ENCODE measurements around the gene GALNT8. TPM values are rescaled to one million over a fixed set of nuclear protein-coding genes. Genes with fewer than 3 reads are reported as not detected.
A peak's percentile ranks its signal among the peaks of the same experiment; 100 is the strongest.
"Not testable (repeated sequence)": the region's sequence is repeated elsewhere in the genome, so short reads cannot be mapped to it uniquely, and the experiment has no call there.

GALNT8 gene
- total and polyA plus RNA-seq, 4 experiments from 2014 or later = 0.99 to 3.4 (median 1.6) TPM

DNA sequence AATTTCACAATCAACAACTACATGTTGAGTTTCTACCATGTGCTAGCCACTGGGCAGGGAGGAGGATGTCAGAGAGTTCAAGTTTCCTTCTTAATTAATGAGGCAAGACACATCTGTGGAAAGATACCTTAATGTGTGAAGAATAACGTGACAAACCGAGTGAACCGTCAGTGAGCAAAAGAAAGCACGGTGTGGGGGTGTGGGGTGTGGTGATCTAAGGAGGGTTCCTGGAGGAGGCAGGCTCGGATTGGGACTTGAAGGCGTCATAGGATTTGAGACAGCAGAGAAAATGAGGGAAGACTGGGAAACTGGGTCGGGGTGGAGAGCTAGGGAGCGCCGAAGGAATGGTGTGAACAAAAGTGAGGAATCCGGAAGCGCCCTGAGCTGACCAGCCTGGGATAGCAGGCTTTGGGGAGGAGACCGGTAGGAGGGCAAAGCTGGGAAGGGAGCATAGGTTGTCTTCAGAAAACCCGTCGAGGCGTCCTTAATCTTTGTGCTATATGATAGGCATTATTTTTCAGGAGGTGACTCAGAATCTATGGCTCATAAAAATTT is 22.3 kb downstream of the GALNT8 start:
- no peaks in the 10 kb centered on the region for H3K27me3 ChIP-seq (ENCODE audit: insufficient read depth, low read length)
- Mint-ChIP-seq H3K9me3 (peaks cover 0 to 2% (median 0%) of the 10 kb centered on the region in 8 donors), H3K27me3 (peaks cover 5 to 9% of the 10 kb centered on the region in 2 donors), H3K4me1 (no peaks in the 10 kb centered on the region), H3K4me3 (no peak overlapping the region), H3K27ac (no peak overlapping the region), H3K36me3 (no peaks in the 10 kb centered on the region)
- H3K4me1 ChIP-seq (ENCODE audit: insufficient read depth, low read length) = no peaks in the 10 kb centered on the region
- DNase-seq = no peak
- H3K9me3 ChIP-seq (ENCODE audit: control insufficient read depth in 1 of 2, low read length in 2 of 2) = no peaks in the 10 kb centered on the region
- no peaks in the 10 kb centered on the region for H3K36me3 ChIP-seq (ENCODE audit: insufficient read depth, low read length)
- ChIA-PET CTCF (ENCODE audit: partially characterized antibody) (no interaction called here), POLR2A (ENCODE audit: partially characterized antibody) (no interaction called here)
- H3K4me3 ChIP-seq (ENCODE audit: low read length in 2 of 2) = no peak overlapping the region
- intact Hi-C loops (cut with micrococcal nuclease) = no loop called here
- no peak overlapping the region for H3K27ac ChIP-seq (ENCODE audit: low read depth, low read length)

DNA sequence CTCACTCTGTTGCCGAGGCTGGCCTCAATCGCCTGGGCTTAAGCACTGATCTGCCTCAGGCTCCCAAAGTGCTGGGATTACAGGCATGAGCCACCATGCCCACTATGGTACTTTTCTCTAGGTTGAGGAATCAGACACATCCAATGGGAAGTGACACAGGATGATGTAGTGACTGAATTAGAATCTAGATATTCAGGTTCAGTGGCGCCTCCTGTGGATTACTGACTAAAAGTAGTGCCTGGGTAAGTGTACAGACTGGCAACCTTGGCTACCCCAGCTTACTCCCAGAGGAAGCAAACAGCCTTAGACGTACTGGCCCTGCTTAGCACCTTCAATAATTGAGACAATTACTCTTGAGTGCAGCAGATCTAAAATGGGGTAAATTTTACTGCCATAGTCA is 22.8 kb downstream of the GALNT8 start:
- H3K4me1 ChIP-seq (ENCODE audit: insufficient read depth, low read length) = no peaks in the 10 kb centered on the region
- POLR2A ChIA-PET (ENCODE audit: partially characterized antibody) = no interaction called here
- Mint-ChIP-seq H3K9me3 (peaks cover 0 to 2% (median 0%) of the 10 kb centered on the region in 8 donors), H3K4me1 (no peaks in the 10 kb centered on the region), H3K36me3 (no peaks in the 10 kb centered on the region), H3K27ac (no peak overlapping the region), H3K4me3 (no peak overlapping the region), H3K27me3 (peaks cover 8 to 9% of the 10 kb centered on the region in 2 donors)
- H3K9me3 ChIP-seq (ENCODE audit: control insufficient read depth in 1 of 2, low read length in 2 of 2) = no peaks in the 10 kb centered on the region
- no peak overlapping the region for H3K4me3 ChIP-seq (ENCODE audit: low read length in 2 of 2)
- no peaks in the 10 kb centered on the region for H3K27me3 ChIP-seq (ENCODE audit: insufficient read depth, low read length)
- no peaks in the 10 kb centered on the region for H3K36me3 ChIP-seq (ENCODE audit: insufficient read depth, low read length)
- intact Hi-C loops (cut with micrococcal nuclease) = no loop called here
- no peak for DNase-seq
- H3K27ac ChIP-seq (ENCODE audit: low read depth, low read length) = no peak overlapping the region
- CTCF ChIA-PET (ENCODE audit: partially characterized antibody) = no interaction called here

DNA sequence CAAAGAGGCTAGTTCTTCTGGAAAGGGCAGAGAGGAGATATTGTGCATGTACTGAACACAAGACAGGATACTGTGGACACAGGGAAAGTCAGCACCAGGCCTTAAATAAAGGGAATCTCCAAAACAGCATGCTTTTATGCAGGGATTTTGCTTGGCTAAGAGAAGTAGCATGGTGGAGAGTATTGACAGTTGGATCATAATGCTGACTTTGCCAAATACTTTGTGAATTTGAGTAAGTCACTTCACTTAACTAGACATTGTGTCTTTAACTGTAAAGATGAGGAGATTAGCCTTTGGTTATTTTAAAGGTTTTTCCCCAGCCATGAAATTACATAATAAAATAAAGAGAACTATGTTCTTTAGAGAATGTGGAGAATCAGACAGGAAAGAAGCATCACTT is 24.5 kb downstream of the GALNT8 start:
- ChIA-PET CTCF (ENCODE audit: partially characterized antibody) (no interaction called here), POLR2A (ENCODE audit: partially characterized antibody) (no interaction called here)
- Histone ChIP-seq H3K4me1 (ENCODE audit: insufficient read depth, low read length) (no peaks in the 10 kb centered on the region), H3K27ac (ENCODE audit: low read depth, low read length) (no peak overlapping the region), H3K27me3 (ENCODE audit: insufficient read depth, low read length) (no peaks in the 10 kb centered on the region), H3K36me3 (ENCODE audit: insufficient read depth, low read length) (no peaks in the 10 kb centered on the region), H3K9me3 (ENCODE audit: control insufficient read depth in 1 of 2, low read length in 2 of 2) (no peaks in the 10 kb centered on the region), H3K4me3 (ENCODE audit: low read length in 2 of 2) (no peak overlapping the region)
- Mint-ChIP-seq H3K4me1 (no peaks in the 10 kb centered on the region), H3K27ac (no peak overlapping the region), H3K36me3 (no peaks in the 10 kb centered on the region), H3K9me3 (peaks cover 0 to 2% (median 0%) of the 10 kb centered on the region in 8 donors), H3K4me3 (no peak overlapping the region), H3K27me3 (peaks cover 7 to 8% of the 10 kb centered on the region in 2 donors)
- no peak for DNase-seq
- intact Hi-C loops (cut with micrococcal nuclease) = no loop called here

DNA sequence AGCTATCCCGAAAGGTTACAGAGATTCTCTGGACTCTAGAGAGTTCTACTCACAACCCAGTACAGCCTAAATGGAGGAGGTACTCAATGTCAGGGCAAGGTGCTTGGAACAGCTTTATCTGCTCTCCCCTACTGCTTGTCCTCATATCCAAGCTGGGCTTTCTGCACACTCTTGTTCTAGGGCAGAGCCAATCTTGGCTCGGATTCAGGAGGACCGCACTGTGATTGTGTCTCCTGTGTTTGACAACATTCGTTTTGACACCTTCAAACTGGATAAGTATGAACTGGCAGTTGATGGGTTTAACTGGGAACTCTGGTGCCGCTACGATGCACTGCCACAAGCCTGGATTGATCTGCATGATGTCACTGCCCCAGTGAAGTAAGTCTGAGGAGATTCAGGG is 25.0 kb downstream of the GALNT8 start:
- no peaks in the 10 kb centered on the region for H3K4me1 Mint-ChIP-seq
- Histone ChIP-seq H3K36me3 (ENCODE audit: insufficient read depth, low read length) (no peaks in the 10 kb centered on the region), H3K4me3 (ENCODE audit: low read length in 2 of 2) (no peak overlapping the region), H3K27ac (ENCODE audit: low read depth, low read length) (no peak overlapping the region), H3K9me3 (ENCODE audit: control insufficient read depth in 1 of 2, low read length in 2 of 2) (no peaks in the 10 kb centered on the region), H3K27me3 (ENCODE audit: insufficient read depth, low read length) (no peaks in the 10 kb centered on the region), H3K4me1 (ENCODE audit: insufficient read depth, low read length) (no peaks in the 10 kb centered on the region)
- no peaks in the 10 kb centered on the region for H3K36me3 Mint-ChIP-seq
- H3K4me3 Mint-ChIP-seq = no peak overlapping the region
- H3K27me3 Mint-ChIP-seq = peaks cover 8 to 9% of the 10 kb centered on the region in 2 donors
- no peak for DNase-seq
- ChIA-PET POLR2A (ENCODE audit: partially characterized antibody) (no interaction called here), CTCF (ENCODE audit: partially characterized antibody) (interaction anchor here (1.3 kb wide), 1 partner anchor 12 kb away, joined by 4 read pairs; no protein-coding TSS in a partner anchor)
- peak overlapping the region in 1 of 7 donors; percentile 32 for H3K27ac Mint-ChIP-seq
- H3K9me3 Mint-ChIP-seq = peaks cover 0 to 2% (median 0%) of the 10 kb centered on the region in 8 donors
- intact Hi-C loops (cut with micrococcal nuclease) = no loop called here

DNA sequence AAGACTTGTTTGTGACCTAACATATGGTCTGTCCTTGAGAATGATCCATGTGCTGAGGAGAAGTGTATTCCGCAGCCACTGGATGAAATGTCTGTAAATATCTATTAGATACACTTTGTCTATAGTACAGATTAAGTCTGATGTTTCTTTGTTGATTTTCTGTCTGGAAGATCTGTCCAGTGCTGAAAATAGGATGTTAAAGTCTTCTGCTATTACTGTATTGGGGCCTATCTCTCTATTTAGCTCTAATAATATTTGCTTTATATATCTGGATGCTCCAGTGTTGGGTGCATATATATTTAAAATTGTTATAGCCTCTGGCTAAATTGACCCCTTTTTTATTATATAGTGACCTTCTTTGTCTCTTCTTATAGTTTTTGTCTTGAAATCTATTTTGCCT is 31.5 kb downstream of the GALNT8 start:
- DNase-seq; H3K4me1 Mint-ChIP-seq; H3K27ac ChIP-seq (ENCODE audit: low read depth, low read length); H3K9me3 ChIP-seq (ENCODE audit: control insufficient read depth in 1 of 2, low read length in 2 of 2); H3K36me3 ChIP-seq (ENCODE audit: insufficient read depth, low read length); H3K4me1 ChIP-seq (ENCODE audit: insufficient read depth, low read length); CTCF ChIA-PET (ENCODE audit: partially characterized antibody); H3K4me3 ChIP-seq (ENCODE audit: low read length in 2 of 2); H3K36me3 Mint-ChIP-seq; H3K27me3 ChIP-seq (ENCODE audit: insufficient read depth, low read length); H3K4me3 Mint-ChIP-seq; H3K9me3 Mint-ChIP-seq; H3K27me3 Mint-ChIP-seq; POLR2A ChIA-PET (ENCODE audit: partially characterized antibody); intact Hi-C loops (cut with micrococcal nuclease): not testable (repeated sequence)
- H3K27ac Mint-ChIP-seq = peak overlapping the region in 1 of 7 donors; percentile 12

DNA sequence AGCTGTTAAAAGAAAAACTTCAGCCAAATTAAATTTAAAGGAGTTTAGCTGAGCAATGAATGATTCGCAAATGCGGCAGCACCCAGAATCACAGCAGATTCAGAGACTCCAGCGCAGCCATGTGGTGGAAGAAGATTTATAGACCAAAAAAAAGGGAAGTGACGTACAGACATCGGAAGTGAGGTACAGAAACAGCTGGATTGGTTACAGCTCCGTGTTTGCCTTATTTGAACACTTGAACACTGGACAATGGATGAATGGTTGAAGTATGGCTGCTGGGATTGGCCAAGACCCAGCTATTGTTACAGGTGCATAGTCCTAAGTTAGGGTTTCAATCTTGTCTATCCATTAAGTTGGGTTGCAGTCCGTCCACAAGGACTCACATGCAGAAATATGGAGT is 42.6 kb downstream of the GALNT8 start:
- no peaks in the 10 kb centered on the region for H3K36me3 ChIP-seq (ENCODE audit: insufficient read depth, low read length)
- no peak overlapping the region for H3K27ac Mint-ChIP-seq
- H3K27me3 Mint-ChIP-seq = peaks cover 0 to 3% of the 10 kb centered on the region in 2 donors
- H3K4me1 Mint-ChIP-seq = peaks cover 0 to 11% (median under 1%) of the 10 kb centered on the region in 4 donors
- no peaks in the 10 kb centered on the region for H3K27me3 ChIP-seq (ENCODE audit: insufficient read depth, low read length)
- no peak overlapping the region for H3K4me3 ChIP-seq (ENCODE audit: low read length in 2 of 2)
- H3K36me3 Mint-ChIP-seq = peaks cover 0 to 5% of the 10 kb centered on the region in 2 donors
- no peak overlapping the region for H3K27ac ChIP-seq (ENCODE audit: low read depth, low read length)
- H3K9me3 ChIP-seq (ENCODE audit: control insufficient read depth in 1 of 2, low read length in 2 of 2) = no peaks in the 10 kb centered on the region
- ChIA-PET POLR2A (ENCODE audit: partially characterized antibody) (no interaction called here), CTCF (ENCODE audit: partially characterized antibody) (interaction anchor here (1.4 to 1.5 kb wide), 2 partner anchors 159 to 270 kb away, joined by 3 read pairs; no protein-coding TSS in a partner anchor)
- H3K4me3 Mint-ChIP-seq = peak overlapping the region in 1 of 8 donors; percentile 21
- no peaks in the 10 kb centered on the region for H3K4me1 ChIP-seq (ENCODE audit: insufficient read depth, low read length)
- H3K9me3 Mint-ChIP-seq = no peaks in the 10 kb centered on the region
- intact Hi-C loops (cut with micrococcal nuclease) = no loop called here
- DNase-seq = no peak

DNA sequence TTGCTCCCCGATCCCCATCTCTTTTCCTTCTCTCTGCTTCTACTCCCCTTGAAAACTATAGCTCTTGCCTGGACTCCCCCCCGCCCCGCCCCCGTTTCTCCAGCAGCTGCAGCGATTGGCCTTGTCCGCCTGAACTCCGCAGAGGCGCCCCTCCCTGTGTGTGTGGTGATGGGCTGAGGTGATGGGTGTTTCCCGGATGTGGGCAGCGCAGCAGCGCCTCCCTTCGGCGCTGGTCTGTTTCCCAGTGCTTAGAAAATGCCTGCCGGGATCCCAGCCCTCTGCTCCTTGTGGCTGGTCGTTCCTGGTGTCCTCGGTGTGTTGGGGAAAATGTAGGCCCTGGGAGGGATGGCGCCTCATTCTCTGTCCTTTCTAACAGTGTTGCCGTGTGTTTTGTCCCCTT is 43.3 kb downstream of the GALNT8 start:
- H3K27me3 ChIP-seq (ENCODE audit: insufficient read depth, low read length) = no peaks in the 10 kb centered on the region
- no peak overlapping the region for H3K27ac ChIP-seq (ENCODE audit: low read depth, low read length)
- no peaks in the 10 kb centered on the region for H3K36me3 ChIP-seq (ENCODE audit: insufficient read depth, low read length)
- POLR2A ChIA-PET (ENCODE audit: partially characterized antibody) = no interaction called here
- H3K4me1 Mint-ChIP-seq = peaks cover 0 to 11% (median under 1%) of the 10 kb centered on the region in 4 donors
- H3K27me3 Mint-ChIP-seq = no peaks in the 10 kb centered on the region
- DNase-seq = no peak
- H3K4me3 ChIP-seq (ENCODE audit: low read length in 2 of 2) = no peak overlapping the region
- intact Hi-C loops (cut with micrococcal nuclease) = no loop called here
- no peak overlapping the region for H3K4me3 Mint-ChIP-seq
- peaks cover 0 to 5% of the 10 kb centered on the region in 2 donors for H3K36me3 Mint-ChIP-seq
- H3K4me1 ChIP-seq (ENCODE audit: insufficient read depth, low read length) = no peaks in the 10 kb centered on the region
- H3K9me3 Mint-ChIP-seq = no peaks in the 10 kb centered on the region
- H3K9me3 ChIP-seq (ENCODE audit: control insufficient read depth in 1 of 2, low read length in 2 of 2) = no peaks in the 10 kb centered on the region
- CTCF ChIA-PET (ENCODE audit: partially characterized antibody) = interaction anchor here (1.4 kb wide), 1 partner anchor 271 kb away, joined by 3 read pairs; no protein-coding TSS in a partner anchor
- H3K27ac Mint-ChIP-seq = no peak overlapping the region

All from CD4-positive, alpha-beta memory T cell (primary cell).